Ascending aorta (tissue), 2 donors: ENCODE results near the gene CNN3. TPM values are rescaled to one million over a fixed set of nuclear protein-coding genes. Genes with fewer than 3 reads are reported as not detected.
"Not testable (repeated sequence)": the region's sequence is repeated elsewhere in the genome, so short reads cannot be mapped to it uniquely, and the experiment has no call there.

Source experiments
- DNase-seq, 2 donors: peaks; one replicate each; pipeline ENCODE4 v3.0.0-alpha.2; 2019; ENCODE audit warnings: low spot score in 2 of 2
- H3K27ac ChIP-seq, 2 donors: fragments of 200-600 bp; sonication (generic); one replicate each; pipeline ENCODE4 v1.5.1; 2016 to 2017; ENCODE audit warnings: mild to moderate bottlenecking in 1 of 2
- H3K27me3 ChIP-seq: fragments of 200-600 bp; sonication (generic); one replicate; pipeline ENCODE4 v1.5.1; 2017
- H3K36me3 ChIP-seq, 2 donors: fragments of 200-600 bp; sonication (generic); one replicate each; pipeline ENCODE4 v1.5.1; 2016
- H3K4me1 ChIP-seq, 2 donors: fragments of 200-600 bp; sonication (generic); one replicate each; pipeline ENCODE4 v1.5.1; 2016 to 2017; ENCODE audit warnings: mild to moderate bottlenecking in 1 of 2
- H3K4me3 ChIP-seq, 2 donors: fragments of 200-600 bp; sonication (generic); one replicate each; pipeline ENCODE4 v1.5.1; 2016 to 2017; ENCODE audit warnings: mild to moderate bottlenecking in 1 of 2
- H3K9me3 ChIP-seq, 2 donors: fragments of 200-600 bp; sonication (generic); one replicate each; pipeline ENCODE4 v1.5.1; 2016
- CTCF ChIP-seq, 3 experiments: fragments of 200-600 bp in 2 of 3; fragments of 450-650 bp in 1 of 3; sonication (generic) in 2 of 3; IDR thresholded peaks; one replicate each; pipeline ENCODE4 v1.5.1; 2016 to 2019; ENCODE audit warnings: antibody characterized with exemption in 3 of 3, mild to moderate bottlenecking in 1 of 3, moderate library complexity in 1 of 3
- intact Hi-C: fragments of 100-400 bp; cut with DNase I; formaldehyde crosslinking; loops from one replicate; pipeline ENCODE4 v1.15.1; 2023
- total RNA-seq: library from RNA; depleted of rRNA; stranded (reverse); fragments of >200 nt; gene quantifications from one replicate; pipeline ENCODE4 v1.1.0, GENCODE V29; 2016

The CNN3 gene
- total RNA-seq, 1 donor from 2014 or later, result 362 TPM

- Histone ChIP-seq H3K27ac (no peak overlapping the region), H3K27me3 (no peaks in the 10 kb centered on the region), H3K9me3 (no peaks in the 10 kb centered on the region), H3K4me1 (peaks cover 0 to 8% of the 10 kb centered on the region in 2 donors), H3K4me3 (no peak overlapping the region), H3K36me3 (no peaks in the 10 kb centered on the region)
- intact Hi-C loops, result no loop called here
- DNase-seq, result no peak
- no peak for TF ChIP-seq CTCF (IDR thresholded peaks at IDR 0.05)
Measured at GRCh38 chr1:94949681-94950661, 23.1 kb upstream of the CNN3 start.

- TF ChIP-seq CTCF (IDR thresholded peaks at IDR 0.05), result no peak
- Histone ChIP-seq H3K27me3 (no peaks in the 10 kb centered on the region), H3K4me1 (peaks cover 0 to 8% of the 10 kb centered on the region in 2 donors), H3K36me3 (no peaks in the 10 kb centered on the region), H3K9me3 (no peaks in the 10 kb centered on the region), H3K27ac (peak overlapping the region; percentile 48 to 51), H3K4me3 (no peak overlapping the region)
- intact Hi-C loops, result no loop called here
- DNase-seq, result no peak
Measured at GRCh38 chr1:94947437-94947836, 20.5 kb upstream of the CNN3 start.

- H3K27ac ChIP-seq, result peak overlapping the region; percentile 48 to 51
- no peak for DNase-seq
Measured at GRCh38 chr1:94946886-94947285, 20.0 kb upstream of the CNN3 start.

GRCh38 chr1:94942171-94943128 lies 15.5 kb upstream of the CNN3 start:
- DNase-seq, result no peak
- no peaks in the 10 kb centered on the region for H3K36me3 ChIP-seq
- H3K27me3 ChIP-seq, result no peaks in the 10 kb centered on the region
- no peak overlapping the region for H3K4me3 ChIP-seq
- TF ChIP-seq CTCF (IDR thresholded peaks at IDR 0.05), result no peak
- peaks cover 0 to 16% of the 10 kb centered on the region in 2 donors for H3K4me1 ChIP-seq
- intact Hi-C loops, result no loop called here
- no peak overlapping the region for H3K27ac ChIP-seq
- H3K9me3 ChIP-seq, result no peaks in the 10 kb centered on the region

More at GRCh38 chr1:94946886-94947285, 20.0 kb upstream of the CNN3 start:
- H3K4me1 ChIP-seq, result peaks cover 0 to 8% of the 10 kb centered on the region in 2 donors
- H3K9me3 ChIP-seq, result no peaks in the 10 kb centered on the region
- no peak overlapping the region for H3K4me3 ChIP-seq
- intact Hi-C loops, result no loop called here
- no peaks in the 10 kb centered on the region for H3K27me3 ChIP-seq
- H3K36me3 ChIP-seq, result no peaks in the 10 kb centered on the region
- no peak for TF ChIP-seq CTCF (IDR thresholded peaks at IDR 0.05)

- H3K9me3 ChIP-seq, intact Hi-C loops, H3K27me3 ChIP-seq, H3K36me3 ChIP-seq, H3K4me3 ChIP-seq, H3K27ac ChIP-seq, DNase-seq: not testable (repeated sequence)
- peaks cover 0 to 16% of the 10 kb centered on the region in 2 donors for H3K4me1 ChIP-seq
Measured at GRCh38 chr1:94941480-94941879, 14.6 kb upstream of the CNN3 start.
